Prostate gland (tissue), 2 donors: ENCODE results near the gene CDK5R1. TPM values are rescaled to one million over a fixed set of nuclear protein-coding genes. Genes with fewer than 3 reads are reported as not detected.
A peak's percentile ranks its signal among the peaks of the same experiment; 100 is the strongest.

Experiments used
- DNase-seq: peaks from one replicate; pipeline ENCODE4 v3.0.0-alpha.2; 2019; ENCODE audit warnings: low spot score
- H3K27ac ChIP-seq, 2 donors: fragments of 200-600 bp; sonication (generic); 2 replicates each; pipeline ENCODE4 v1.5.1; 2017 to 2019
- H3K27me3 ChIP-seq: fragments of 200-600 bp; sonication (generic); replicated peaks from 2 replicates; pipeline ENCODE4 v1.5.1; 2019; ENCODE audit not compliant: insufficient read depth
- H3K36me3 ChIP-seq, 2 donors: fragments of 200-600 bp; sonication (generic); 1 replicate in 1 of 2; 2 replicates in 1 of 2; pipeline versions ENCODE4 v1.5.1 to v1.8.1; 2017 to 2019
- H3K4me1 ChIP-seq: fragments of 200-600 bp; sonication (generic); replicated peaks from 2 replicates; pipeline ENCODE4 v1.5.1; 2019
- H3K4me3 ChIP-seq, 2 donors: fragments of 200-600 bp; sonication (generic); 2 replicates each; pipeline ENCODE4 v1.5.1; 2017 to 2019
- H3K9me3 ChIP-seq: fragments of 200-600 bp; sonication (generic); 2 replicates; pipeline ENCODE4 v1.5.1; 2017
- POLR2A ChIP-seq: fragments of 450-650 bp; IDR thresholded peaks from one replicate; pipeline ENCODE4 v1.6.1; 2016; ENCODE audit warnings: antibody characterized with exemption, mild to moderate bottlenecking
- POLR2AphosphoS5 ChIP-seq: sonication (generic); formaldehyde crosslinking; IDR thresholded peaks from one replicate; pipeline ENCODE4 v1.6.1; 2017; ENCODE audit warnings: antibody characterized with exemption
- WGBS: methylation state at CpG from one replicate; pipeline ENCODE4 v1.1.5; 2018; 5-methylcytosine and 5-hydroxymethylcytosine counted together
- intact Hi-C: fragments of 100-400 bp; cut with DNase I; formaldehyde crosslinking; loops from one replicate; pipeline ENCODE4 v1.14.2; 2022
- total RNA-seq, 2 donors: library from RNA; depleted of rRNA; stranded (reverse); fragments of >200 nt; gene quantifications; one replicate each; pipeline ENCODE4 v1.1.0, GENCODE V29; 2016
- TF ChIP-seq, protein P1 (sequence below), 4 experiments: fragments of 200-600 bp in 2 of 4; fragments of 450-650 bp in 2 of 4; sonication (generic) in 2 of 4; IDR thresholded peaks; 1 replicate in 3 of 4; 2 replicates in 1 of 4; pipeline ENCODE4 v1.5.1; 2016 to 2019; ENCODE audit warnings: antibody characterized with exemption in 4 of 4, mild to moderate bottlenecking in 2 of 4, moderate library complexity in 2 of 4

CDK5R1 gene
- total RNA-seq, 2 donors from 2014 or later: 0.46 to 5.1 TPM

DNA sequence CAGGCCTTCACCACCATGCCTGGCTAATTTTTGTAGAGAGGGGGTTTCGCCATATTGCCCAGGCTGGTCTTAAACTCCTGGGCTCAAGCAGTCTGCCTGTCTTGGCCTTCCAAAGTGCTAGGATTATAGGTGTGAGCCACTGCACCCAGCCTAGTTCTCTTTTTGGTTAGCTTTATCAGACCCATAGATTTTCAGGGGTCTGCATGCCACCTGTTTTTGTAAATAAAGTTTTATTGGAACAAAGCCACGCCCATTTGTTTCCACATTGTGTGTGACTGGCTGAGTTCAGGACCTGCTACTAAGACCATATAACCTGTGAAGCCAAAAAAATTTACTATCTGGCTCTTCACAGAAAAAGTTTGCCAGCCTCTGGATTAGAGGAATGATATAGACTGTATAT is 34.9 kb upstream of the CDK5R1 start:
- 84% methylated on average over 2 of the region's 2 CpGs for WGBS
- Histone ChIP-seq H3K9me3 (no peaks in the 10 kb centered on the region), H3K27ac (no peak overlapping the region), H3K36me3 (peaks cover 4 to 12% of the 10 kb centered on the region in 2 donors), H3K27me3 (no peaks in the 10 kb centered on the region), H3K4me1 (no peaks in the 10 kb centered on the region), H3K4me3 (no peak overlapping the region)
- DNase-seq: no peak
- TF ChIP-seq, protein P1, sequence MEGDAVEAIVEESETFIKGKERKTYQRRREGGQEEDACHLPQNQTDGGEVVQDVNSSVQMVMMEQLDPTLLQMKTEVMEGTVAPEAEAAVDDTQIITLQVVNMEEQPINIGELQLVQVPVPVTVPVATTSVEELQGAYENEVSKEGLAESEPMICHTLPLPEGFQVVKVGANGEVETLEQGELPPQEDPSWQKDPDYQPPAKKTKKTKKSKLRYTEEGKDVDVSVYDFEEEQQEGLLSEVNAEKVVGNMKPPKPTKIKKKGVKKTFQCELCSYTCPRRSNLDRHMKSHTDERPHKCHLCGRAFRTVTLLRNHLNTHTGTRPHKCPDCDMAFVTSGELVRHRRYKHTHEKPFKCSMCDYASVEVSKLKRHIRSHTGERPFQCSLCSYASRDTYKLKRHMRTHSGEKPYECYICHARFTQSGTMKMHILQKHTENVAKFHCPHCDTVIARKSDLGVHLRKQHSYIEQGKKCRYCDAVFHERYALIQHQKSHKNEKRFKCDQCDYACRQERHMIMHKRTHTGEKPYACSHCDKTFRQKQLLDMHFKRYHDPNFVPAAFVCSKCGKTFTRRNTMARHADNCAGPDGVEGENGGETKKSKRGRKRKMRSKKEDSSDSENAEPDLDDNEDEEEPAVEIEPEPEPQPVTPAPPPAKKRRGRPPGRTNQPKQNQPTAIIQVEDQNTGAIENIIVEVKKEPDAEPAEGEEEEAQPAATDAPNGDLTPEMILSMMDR (IDR thresholded peaks at IDR 0.05): no peak
- TF ChIP-seq POLR2AphosphoS5: no peak
- TF ChIP-seq POLR2A: no peak
- intact Hi-C loops: no loop called here

GRCh38 chr17:32452281-32452680 is 34.5 kb upstream of the CDK5R1 start:
- no peaks in the 10 kb centered on the region for H3K9me3 ChIP-seq
- no peak for TF ChIP-seq POLR2AphosphoS5
- H3K4me1 ChIP-seq: no peaks in the 10 kb centered on the region
- H3K36me3 ChIP-seq: peaks cover 4 to 12% of the 10 kb centered on the region in 2 donors
- H3K4me3 ChIP-seq: no peak overlapping the region
- no peak overlapping the region for H3K27ac ChIP-seq
- DNase-seq: no peak
- 97% methylated on average over 1 of the region's 1 CpG for WGBS
- no peaks in the 10 kb centered on the region for H3K27me3 ChIP-seq
- intact Hi-C loops: no loop called here

DNA sequence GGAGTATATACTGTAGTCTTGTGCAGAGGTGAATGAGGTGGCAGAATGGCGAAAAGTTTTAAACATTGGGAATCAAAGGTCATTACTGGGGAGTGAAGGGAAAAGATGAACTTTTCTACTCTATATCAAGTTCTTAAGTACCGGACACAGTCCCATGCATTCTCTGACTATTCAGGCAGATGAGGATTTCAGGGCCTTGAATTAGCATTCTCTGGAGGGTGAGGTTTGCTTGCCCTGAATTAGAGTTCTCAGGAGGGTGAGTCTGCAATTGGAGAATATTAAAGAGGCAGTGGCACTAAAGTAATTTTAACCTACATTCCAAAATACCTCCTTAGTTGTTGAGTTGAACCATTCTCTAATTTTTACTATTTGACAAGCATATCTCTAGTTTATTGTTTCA is 33.4 kb upstream of the CDK5R1 start:
- Histone ChIP-seq H3K27me3 (no peaks in the 10 kb centered on the region), H3K36me3 (peaks cover 4 to 11% of the 10 kb centered on the region in 2 donors), H3K4me1 (no peaks in the 10 kb centered on the region), H3K27ac (no peak overlapping the region), H3K9me3 (no peaks in the 10 kb centered on the region), H3K4me3 (no peak overlapping the region)
- DNase-seq: no peak
- intact Hi-C loops: no loop called here
- 94% methylated on average over 2 of the region's 2 CpGs for WGBS
- TF ChIP-seq POLR2AphosphoS5: no peak
- no peak for TF ChIP-seq POLR2A
- TF ChIP-seq, protein P1 (IDR thresholded peaks at IDR 0.05): no peak

DNA sequence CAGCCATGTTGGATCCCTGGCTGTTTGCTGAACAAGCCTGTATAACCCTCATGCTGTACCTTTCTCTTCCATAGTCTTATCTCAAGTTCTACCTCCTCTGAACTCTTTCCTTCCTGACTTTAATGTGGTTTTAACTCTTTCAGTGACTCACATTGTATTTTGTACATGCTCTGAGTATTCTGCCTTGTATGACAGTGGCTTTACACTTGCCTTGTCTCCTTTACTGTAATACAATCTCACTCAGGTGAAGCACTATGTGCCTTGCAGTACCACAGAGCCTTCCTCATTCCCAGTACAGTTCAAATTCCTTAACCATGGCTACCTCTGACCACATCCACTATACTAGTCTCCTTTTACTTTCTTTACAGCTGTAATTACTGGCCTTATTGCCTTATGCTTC is 28.4 kb upstream of the CDK5R1 start:
- H3K27ac ChIP-seq: no peak overlapping the region
- TF ChIP-seq POLR2A: no peak
- TF ChIP-seq POLR2AphosphoS5: no peak
- intact Hi-C loops: no loop called here
- no peaks in the 10 kb centered on the region for H3K9me3 ChIP-seq
- H3K4me3 ChIP-seq: no peak overlapping the region
- no peaks in the 10 kb centered on the region for H3K4me1 ChIP-seq
- DNase-seq: no peak
- no peaks in the 10 kb centered on the region for H3K27me3 ChIP-seq
- peaks cover 0 to 2% of the 10 kb centered on the region in 2 donors for H3K36me3 ChIP-seq

DNA sequence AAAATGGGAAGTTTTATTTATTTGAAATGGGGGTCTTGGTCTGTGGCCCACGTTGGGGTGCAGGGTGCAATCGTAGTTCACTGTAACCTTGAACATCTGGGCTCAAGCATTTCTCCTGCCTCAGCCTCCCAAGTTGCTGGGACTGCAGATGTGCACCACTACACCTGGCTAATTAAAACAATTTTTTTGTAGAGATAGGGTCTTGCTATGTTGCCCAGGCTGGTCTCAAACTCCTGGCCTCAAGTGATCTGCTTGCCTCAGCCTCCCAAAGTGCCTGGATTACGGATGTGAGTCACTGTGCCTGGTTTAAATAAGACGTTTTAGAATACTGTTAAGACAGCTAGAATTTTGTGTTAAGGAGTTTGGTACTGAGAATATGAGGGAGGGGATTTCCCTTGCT is 26.7 kb upstream of the CDK5R1 start:
- no peak overlapping the region for H3K4me3 ChIP-seq
- intact Hi-C loops: no loop called here
- TF ChIP-seq, protein P1 (IDR thresholded peaks at IDR 0.05): no peak
- TF ChIP-seq POLR2A: no peak
- TF ChIP-seq POLR2AphosphoS5: no peak
- H3K27me3 ChIP-seq: no peaks in the 10 kb centered on the region
- WGBS: 96% methylated on average over 4 of the region's 4 CpGs
- no peaks in the 10 kb centered on the region for H3K4me1 ChIP-seq
- H3K9me3 ChIP-seq: no peaks in the 10 kb centered on the region
- DNase-seq: no peak
- H3K27ac ChIP-seq: no peak overlapping the region
- no peaks in the 10 kb centered on the region for H3K36me3 ChIP-seq

DNA sequence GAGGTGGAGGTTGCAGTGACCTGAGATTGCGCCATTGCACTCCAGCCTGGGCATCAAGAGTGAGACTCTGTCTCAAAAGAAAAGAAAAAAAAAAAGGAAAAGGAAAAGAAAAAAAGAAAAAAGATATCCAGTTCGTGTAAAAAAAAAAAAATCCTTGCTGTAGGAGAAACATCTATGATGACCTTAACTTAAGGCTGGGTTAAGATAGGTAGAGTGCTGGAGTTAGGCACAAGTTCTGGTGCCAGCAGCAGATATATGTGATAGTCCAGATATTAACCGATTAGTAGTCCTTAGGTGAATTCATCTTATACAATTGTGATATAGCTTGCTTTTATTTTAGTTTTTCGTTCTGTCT is 25.3 kb upstream of the CDK5R1 start:
- Histone ChIP-seq H3K27ac (no peak overlapping the region), H3K9me3 (no peaks in the 10 kb centered on the region), H3K36me3 (no peaks in the 10 kb centered on the region), H3K27me3 (no peaks in the 10 kb centered on the region), H3K4me3 (no peak overlapping the region), H3K4me1 (no peaks in the 10 kb centered on the region)
- 71% methylated on average over 4 of the region's 4 CpGs for WGBS
- intact Hi-C loops: no loop called here
- TF ChIP-seq, protein P1 (IDR thresholded peaks at IDR 0.05): peak in 1 of 4 experiments; percentile 28
- no peak for TF ChIP-seq POLR2AphosphoS5
- no peak for DNase-seq
